Fibroblast of skin of scalp (primary cell): ENCODE measurements around the gene CT45A9. TPM values are rescaled to one million over a fixed set of nuclear protein-coding genes. Genes with fewer than 3 reads are reported as not detected.
"Not testable (repeated sequence)": the region's sequence is repeated elsewhere in the genome, so short reads cannot be mapped to it uniquely, and the experiment has no call there.

Experiments
- DNase-seq: peaks from one replicate; pipeline ENCODE4 v3.0.0-alpha.2; 2013
- polyA plus RNA-seq, 2 experiments: library from polyadenylated mRNA; unstranded; fragments of 120-200 nt; gene quantifications; one replicate each; pipeline ENCODE4 v1.2.1, GENCODE V29; 2013; ENCODE audit not compliant: insufficient read length in 2 of 2

CT45A9 gene
- polyA plus RNA-seq (2013, experiment 1 of 2; ENCODE audit: insufficient read length): not detected
- polyA plus RNA-seq (2013, experiment 2 of 2; ENCODE audit: insufficient read length): not detected

- not testable (repeated sequence) for DNase-seq
Measured at GRCh38 chrX:135871712-135872111, at the start of gene CT45A9. TSS of gene CT45A9 (minus strand) at chrX:135871812. CDS start at chrX:135868061, 3,751 bp downstream.

GRCh38 chrX:135920516-135920915 lies 48.9 kb upstream of the CT45A9 start:
- DNase-seq: not testable (repeated sequence)

- DNase-seq: no peak
Measured at GRCh38 chrX:135914404-135914803, 42.8 kb upstream of the CT45A9 start.

- no peak for DNase-seq
Measured at GRCh38 chrX:135910251-135910650, 38.6 kb upstream of the CT45A9 start.

- no peak for DNase-seq
Measured at GRCh38 chrX:135893294-135893817, 21.7 kb upstream of the CT45A9 start, which contains the start of the genes CT45A10 and SAGE1. TSS of gene CT45A10 (minus strand) at chrX:135893444. CDS start at chrX:135885344, 8,100 bp downstream. TSS of gene SAGE1 (plus strand) at chrX:135893716. CDS start at chrX:135896243, 2,527 bp downstream.

- no peak for DNase-seq
Measured at GRCh38 chrX:135892781-135893180, 21.2 kb upstream of the CT45A9 start.

GRCh38 chrX:135890087-135890585 lies 18.5 kb upstream of the CT45A9 start:
- no peak for DNase-seq

- DNase-seq: not testable (repeated sequence)
Measured at GRCh38 chrX:135888976-135889375, 17.4 kb upstream of the CT45A9 start.

GRCh38 chrX:135888230-135888629 lies 16.6 kb upstream of the CT45A9 start:
- DNase-seq: not testable (repeated sequence)

GRCh38 chrX:135882741-135883140 lies 11.1 kb upstream of the CT45A9 start:
- DNase-seq: not testable (repeated sequence)

- DNase-seq: not testable (repeated sequence)
Measured at GRCh38 chrX:135854438-135854837, 17.2 kb downstream of the CT45A9 start, which contains the start of gene CT45A8. TSS of gene CT45A8 (minus strand) at chrX:135854538. CDS start at chrX:135850783, 3,755 bp downstream.

- DNase-seq: not testable (repeated sequence)
Measured at GRCh38 chrX:135837180-135837579, 34.4 kb downstream of the CT45A9 start, which contains the start of gene CT45A7. TSS of gene CT45A7 (minus strand) at chrX:135837280. CDS start at chrX:135833533, 3,747 bp downstream.

- not testable (repeated sequence) for DNase-seq
Measured at GRCh38 chrX:135819912-135820311, 51.7 kb downstream of the CT45A9 start, which contains the start of gene CT45A2. TSS of gene CT45A2 (minus strand) at chrX:135820012. CDS start at chrX:135816265, 3,747 bp downstream.
